DOHH2 (cell line): ENCODE results near the gene EIF2S1.

Experiments used
- EZH2phosphoT487 ChIP-seq: fragments of 200-600 bp; sonication (generic); IDR thresholded peaks from 2 replicates; pipeline ENCODE4 v1.6.1; 2017; ENCODE audit warnings: borderline replicate concordance, mild to moderate bottlenecking, antibody characterized with exemption, low read length, moderate library complexity, mixed read lengths
- TF ChIP-seq, protein P1 (sequence below): fragments of 200-600 bp; sonication (generic); IDR thresholded peaks from one replicate; pipeline ENCODE4 v1.5.1; 2014; ENCODE audit warnings: antibody characterized with exemption, mild to moderate bottlenecking, low read depth, low read length; ENCODE audit not compliant: poor library complexity, severe bottlenecking

DNA sequence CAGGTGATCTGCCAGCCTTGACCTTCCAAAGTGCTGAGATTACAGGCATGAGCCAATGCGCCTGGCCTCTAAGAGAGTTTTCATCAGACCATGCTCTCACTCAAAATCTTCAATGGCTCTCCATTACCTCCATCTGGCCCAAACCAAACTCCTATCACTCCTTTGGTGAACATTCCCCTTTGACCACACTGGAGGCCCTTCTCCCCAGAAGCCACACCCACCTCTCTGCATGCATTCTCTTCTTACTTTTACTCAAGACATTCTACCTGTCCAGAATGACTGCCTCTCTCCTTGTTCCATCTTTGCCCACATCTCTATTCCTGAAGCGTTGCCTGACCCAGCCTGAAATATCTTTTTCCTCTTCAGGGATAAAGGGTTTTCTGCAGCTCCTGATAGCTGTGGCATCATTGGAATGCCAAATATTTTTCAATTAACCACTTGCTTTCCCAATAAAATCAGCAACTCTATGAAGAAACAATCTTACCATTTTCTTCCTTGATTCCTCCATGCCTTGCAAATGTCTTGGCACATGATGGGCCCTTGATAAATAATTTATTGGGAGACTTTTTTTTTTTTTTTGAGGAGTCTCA is 36.3 kb downstream of the EIF2S1 start:
- TF ChIP-seq, protein P1, sequence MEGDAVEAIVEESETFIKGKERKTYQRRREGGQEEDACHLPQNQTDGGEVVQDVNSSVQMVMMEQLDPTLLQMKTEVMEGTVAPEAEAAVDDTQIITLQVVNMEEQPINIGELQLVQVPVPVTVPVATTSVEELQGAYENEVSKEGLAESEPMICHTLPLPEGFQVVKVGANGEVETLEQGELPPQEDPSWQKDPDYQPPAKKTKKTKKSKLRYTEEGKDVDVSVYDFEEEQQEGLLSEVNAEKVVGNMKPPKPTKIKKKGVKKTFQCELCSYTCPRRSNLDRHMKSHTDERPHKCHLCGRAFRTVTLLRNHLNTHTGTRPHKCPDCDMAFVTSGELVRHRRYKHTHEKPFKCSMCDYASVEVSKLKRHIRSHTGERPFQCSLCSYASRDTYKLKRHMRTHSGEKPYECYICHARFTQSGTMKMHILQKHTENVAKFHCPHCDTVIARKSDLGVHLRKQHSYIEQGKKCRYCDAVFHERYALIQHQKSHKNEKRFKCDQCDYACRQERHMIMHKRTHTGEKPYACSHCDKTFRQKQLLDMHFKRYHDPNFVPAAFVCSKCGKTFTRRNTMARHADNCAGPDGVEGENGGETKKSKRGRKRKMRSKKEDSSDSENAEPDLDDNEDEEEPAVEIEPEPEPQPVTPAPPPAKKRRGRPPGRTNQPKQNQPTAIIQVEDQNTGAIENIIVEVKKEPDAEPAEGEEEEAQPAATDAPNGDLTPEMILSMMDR = no peak
- TF ChIP-seq EZH2phosphoT487 = no peak
